Neutrophil (primary cell): ENCODE data around the gene ZRANB2.

Source experiments
- H3K27ac ChIP-seq: fragments of 200-600 bp; sonication (generic); 2 replicates; pipeline ENCODE4 v1.5.1; 2016; ENCODE audit warnings: mild to moderate bottlenecking, moderate library complexity
- H3K27me3 ChIP-seq: fragments of 200-600 bp; sonication (generic); 2 replicates; pipeline ENCODE4 v1.6.0; 2016; ENCODE audit warnings: mild to moderate bottlenecking
- H3K36me3 ChIP-seq: fragments of 200-600 bp; sonication (generic); 2 replicates; pipeline ENCODE4 v1.5.1; 2017
- H3K4me1 ChIP-seq, 2 experiments: fragments of 200-600 bp in 1 of 2; sonication (generic) in 1 of 2; 1 replicate in 1 of 2; 2 replicates in 1 of 2; pipeline versions ENCODE4 v1.5.1 to v1.6.1; 2013 to 2016; ENCODE audit warnings: low read depth in 1 of 2, low read length in 1 of 2, mild to moderate bottlenecking in 1 of 2, moderate library complexity in 1 of 2; ENCODE audit not compliant: control insufficient read depth in 1 of 2, insufficient read depth in 1 of 2
- H3K4me3 ChIP-seq, 2 experiments: fragments of 200-600 bp in 1 of 2; sonication (generic) in 1 of 2; 1 replicate in 1 of 2; 2 replicates in 1 of 2; pipeline ENCODE4 v1.5.1; 2013 to 2016; ENCODE audit warnings: low read depth in 1 of 2, low read length in 1 of 2, mild to moderate bottlenecking in 1 of 2, moderate library complexity in 1 of 2
- H3K9me3 ChIP-seq: fragments of 200-600 bp; sonication (generic); 2 replicates; pipeline ENCODE4 v1.5.1; 2016
- CTCF ChIP-seq: fragments of 200-600 bp; sonication (generic); IDR thresholded peaks from 2 replicates; pipeline ENCODE4 v1.5.1; 2016; ENCODE audit warnings: antibody characterized with exemption

Gene ZRANB2

GRCh38 chr1:71049951-71050598 is 30.8 kb downstream of the ZRANB2 start:
- no peak overlapping the region for H3K4me3 ChIP-seq
- TF ChIP-seq CTCF: peak; percentile 33

DNA sequence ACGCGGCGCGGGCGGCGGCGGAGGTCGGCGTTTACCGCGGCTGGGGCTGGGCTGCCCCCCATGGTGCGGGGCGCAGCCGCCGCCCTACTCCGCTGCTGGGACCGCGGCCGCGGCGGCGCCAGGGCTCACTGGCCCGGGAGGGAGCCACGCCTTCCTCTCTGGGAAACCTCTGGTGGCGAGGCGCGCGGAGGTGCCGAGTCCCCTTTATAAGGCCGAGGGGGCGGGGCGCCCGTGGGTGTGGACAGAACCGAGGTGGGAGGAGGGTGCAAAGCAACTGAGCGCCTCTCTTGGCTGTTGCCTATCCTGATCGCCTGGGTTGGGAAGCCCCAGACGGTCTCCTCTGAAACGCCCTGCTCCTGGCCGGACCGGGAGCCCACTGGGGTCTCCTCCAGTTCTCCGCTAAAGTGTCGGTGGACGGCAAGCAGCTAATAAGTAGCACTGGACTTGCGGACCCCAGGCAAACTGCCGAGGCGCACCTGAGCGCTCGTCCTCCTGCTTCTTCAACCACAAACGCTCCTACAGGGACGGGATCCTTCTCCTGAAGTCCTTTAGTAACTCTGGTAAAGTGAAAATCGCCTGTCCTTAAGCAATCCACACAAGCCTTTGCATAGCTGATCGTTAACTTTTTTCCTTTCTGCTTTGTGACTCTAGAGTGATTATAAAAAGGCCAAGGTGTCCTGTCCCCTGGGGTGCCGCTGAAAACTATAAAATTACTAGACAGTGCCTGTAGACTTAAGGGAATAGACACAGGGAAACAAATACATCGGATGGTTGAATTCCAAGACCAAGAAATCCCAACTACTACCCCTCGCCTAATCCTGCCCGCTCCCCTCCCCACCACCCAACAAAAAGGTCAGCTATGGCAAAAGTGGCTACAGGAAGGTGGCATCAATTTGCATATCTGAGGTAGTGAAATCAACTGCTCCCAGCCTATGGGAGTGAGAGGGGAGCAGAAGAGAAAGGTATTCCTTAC is 32.9 kb downstream of the ZRANB2 start, which contains the start of gene PTGER3:
Gene PTGER3, minus strand, starts transcription at position 182 of the 973 bp plus-strand sequence. CDS start 239 bp downstream, outside the sequence.
- Histone ChIP-seq H3K27me3 (peaks cover 98% of the 10 kb centered on the region), H3K27ac (no peak within 1 kb of the TSS), H3K4me3 (peak within 1 kb of the TSS in 1 of 2 experiments; percentile 18)

More at GRCh38 chr1:71049951-71050598, 30.8 kb downstream of the ZRANB2 start:
- Histone ChIP-seq H3K36me3 (no peaks in the 10 kb centered on the region), H3K4me1 (peaks cover 14% of the 10 kb centered on the region in 2 experiments), H3K27ac (no peak overlapping the region), H3K27me3 (peaks cover 85% of the 10 kb centered on the region), H3K9me3 (no peaks in the 10 kb centered on the region)

GRCh38 chr1:71046891-71047634 is 33.8 kb downstream of the ZRANB2 start:
- Histone ChIP-seq H3K4me1 (peaks cover 14% of the 10 kb centered on the region in 2 experiments), H3K27ac (no peak overlapping the region), H3K27me3 (peaks cover 98% of the 10 kb centered on the region), H3K9me3 (no peaks in the 10 kb centered on the region), H3K36me3 (no peaks in the 10 kb centered on the region), H3K4me3 (peak overlapping the region in 1 of 2 experiments; percentile 18)
- no peak for TF ChIP-seq CTCF

More for the DNA sequence above, 32.9 kb downstream of the ZRANB2 start, which contains the start of gene PTGER3:
- H3K4me1 ChIP-seq: peaks cover 14% of the 10 kb centered on the region in 2 experiments
- no peaks in the 10 kb centered on the region for H3K9me3 ChIP-seq
- no peaks in the 10 kb centered on the region for H3K36me3 ChIP-seq
- TF ChIP-seq CTCF: no peak

GRCh38 chr1:71045463-71046028 is 35.3 kb downstream of the ZRANB2 start:
- H3K27me3 ChIP-seq: peaks cover 98% of the 10 kb centered on the region
- no peak overlapping the region for H3K4me3 ChIP-seq
- H3K9me3 ChIP-seq: no peaks in the 10 kb centered on the region
- TF ChIP-seq CTCF: no peak
- H3K36me3 ChIP-seq: no peaks in the 10 kb centered on the region
- no peak overlapping the region for H3K27ac ChIP-seq
- H3K4me1 ChIP-seq: peaks cover 14% of the 10 kb centered on the region in 2 experiments

DNA sequence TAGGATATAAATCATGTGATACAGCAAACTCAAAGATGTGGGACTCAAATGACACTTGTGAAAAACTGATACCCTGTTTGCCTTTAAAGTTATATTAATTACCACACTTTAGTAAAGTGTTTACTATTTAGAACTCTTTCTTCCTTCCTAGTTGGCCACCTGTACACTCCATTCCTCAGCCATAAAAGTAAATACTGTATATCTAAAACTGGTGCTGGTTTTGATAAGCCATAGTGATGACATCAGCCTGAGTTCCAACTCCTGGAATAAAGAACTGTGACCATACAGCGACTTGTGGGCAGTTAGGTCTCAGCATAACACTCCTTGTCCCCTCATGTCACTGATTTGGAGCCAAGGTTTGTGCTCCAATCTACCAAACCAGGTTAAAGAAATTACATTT is 36.0 kb downstream of the ZRANB2 start:
- peaks cover 14% of the 10 kb centered on the region in 2 experiments for H3K4me1 ChIP-seq
- no peak overlapping the region for H3K4me3 ChIP-seq
- TF ChIP-seq CTCF: no peak
- no peaks in the 10 kb centered on the region for H3K9me3 ChIP-seq
- no peak overlapping the region for H3K27ac ChIP-seq
- H3K27me3 ChIP-seq: peaks cover 91% of the 10 kb centered on the region
- H3K36me3 ChIP-seq: no peaks in the 10 kb centered on the region
